H9 (cell line): ENCODE results near the gene TTC1. TPM values are rescaled to one million over a fixed set of nuclear protein-coding genes. Genes with fewer than 3 reads are reported as not detected.
"Not testable (repeated sequence)": the region's sequence is repeated elsewhere in the genome, so short reads cannot be mapped to it uniquely, and the experiment has no call there.

Source experiments
- DNase-seq: peaks from one replicate; pipeline ENCODE4 v3.0.0-alpha.2; 2017
- H2AFZ ChIP-seq: one replicate; pipeline ENCODE4 v1.6.1; 2013; ENCODE audit warnings: mild to moderate bottlenecking, low read length, control low read depth, moderate library complexity
- H2AK5ac ChIP-seq: 2 replicates; pipeline ENCODE4 v1.6.1; 2013; ENCODE audit warnings: low read length, control low read depth, mixed read lengths; ENCODE audit not compliant: insufficient read length
- H2BK120ac ChIP-seq: one replicate; pipeline ENCODE4 v1.6.1; 2013; ENCODE audit warnings: low read depth, mild to moderate bottlenecking, low read length, control low read depth, inconsistent platforms; ENCODE audit not compliant: poor library complexity, severe bottlenecking
- H2BK12ac ChIP-seq: 2 replicates; pipeline ENCODE4 v1.6.1; 2013; ENCODE audit warnings: low read length, control low read depth, mixed read lengths, low read depth; ENCODE audit not compliant: insufficient read length
- H2BK15ac ChIP-seq: 2 replicates; pipeline ENCODE4 v1.6.1; 2013; ENCODE audit warnings: low read depth, low read length, control low read depth
- H2BK20ac ChIP-seq: one replicate; pipeline ENCODE4 v1.6.1; 2013; ENCODE audit warnings: low read depth, mild to moderate bottlenecking, low read length, control low read depth, inconsistent platforms; ENCODE audit not compliant: poor library complexity, severe bottlenecking
- H2BK5ac ChIP-seq: 2 replicates; pipeline ENCODE4 v1.6.1; 2013; ENCODE audit warnings: low read length, control low read depth, mixed read lengths; ENCODE audit not compliant: insufficient read length
- H3K14ac ChIP-seq: 2 replicates; pipeline ENCODE4 v1.6.1; 2013; ENCODE audit warnings: low read length, control low read depth; ENCODE audit not compliant: insufficient read depth
- H3K18ac ChIP-seq: 2 replicates; pipeline ENCODE4 v1.6.1; 2013; ENCODE audit warnings: low read depth, mild to moderate bottlenecking, mixed read lengths, low read length, control low read depth; ENCODE audit not compliant: insufficient read length
- H3K23ac ChIP-seq: 2 replicates; pipeline ENCODE4 v1.6.1; 2013; ENCODE audit warnings: low read length, control low read depth, mixed read lengths, low read depth; ENCODE audit not compliant: insufficient read length
- H3K23me2 ChIP-seq: 2 replicates; pipeline ENCODE4 v1.6.1; 2013; ENCODE audit warnings: low read depth, mild to moderate bottlenecking, mixed read lengths, low read length, control low read depth; ENCODE audit not compliant: insufficient read length, poor library complexity, severe bottlenecking
- H3K27ac ChIP-seq: 2 replicates; pipeline ENCODE4 v1.5.1; 2013; ENCODE audit warnings: low read length, control low read depth, mixed read lengths, low read depth; ENCODE audit not compliant: insufficient read length
- H3K27me3 ChIP-seq: 2 replicates; pipeline ENCODE4 v1.6.1; 2013; ENCODE audit warnings: low read length, control low read depth, inconsistent platforms; ENCODE audit not compliant: insufficient read depth
- H3K4ac ChIP-seq: 2 replicates; pipeline ENCODE4 v1.6.1; 2013; ENCODE audit warnings: low read depth, mild to moderate bottlenecking, control low read depth, inconsistent platforms, low read length, moderate library complexity
- H3K4me1 ChIP-seq: 2 replicates; pipeline ENCODE4 v1.6.1; 2013; ENCODE audit warnings: low read length, control low read depth, inconsistent platforms; ENCODE audit not compliant: insufficient read depth
- H3K4me2 ChIP-seq: 2 replicates; pipeline ENCODE4 v1.6.1; 2013; ENCODE audit warnings: low read length, control low read depth, mixed read lengths; ENCODE audit not compliant: insufficient read length, insufficient read depth
- H3K56ac ChIP-seq: 2 replicates; pipeline ENCODE4 v1.6.1; 2013; ENCODE audit warnings: low read depth, mild to moderate bottlenecking, mixed read lengths, low read length, control low read depth; ENCODE audit not compliant: insufficient read length
- H3K79me1 ChIP-seq: 2 replicates; pipeline ENCODE4 v1.6.1; 2013; ENCODE audit warnings: low read depth, mild to moderate bottlenecking, moderate library complexity, low read length, control low read depth, inconsistent platforms; ENCODE audit not compliant: insufficient read depth, poor library complexity, severe bottlenecking
- H3K79me2 ChIP-seq: 2 replicates; pipeline ENCODE4 v1.6.1; 2013; ENCODE audit warnings: low read length, control low read depth, inconsistent platforms; ENCODE audit not compliant: insufficient read depth
- H3K9ac ChIP-seq: 2 replicates; pipeline ENCODE4 v1.6.1; 2013; ENCODE audit warnings: low read length, control low read depth, mixed read lengths; ENCODE audit not compliant: insufficient read length; ENCODE audit errors: extremely low read depth
- H3K9me3 ChIP-seq: one replicate; pipeline ENCODE4 v1.6.1; 2013; ENCODE audit warnings: low read depth, low read length, inconsistent platforms; ENCODE audit not compliant: control insufficient read depth
- H3T11ph ChIP-seq: one replicate; pipeline ENCODE4 v1.6.1; 2013; ENCODE audit warnings: mild to moderate bottlenecking, low read length, control low read depth, inconsistent platforms
- H4K20me1 ChIP-seq: one replicate; pipeline ENCODE4 v1.6.1; 2013; ENCODE audit not compliant: control insufficient read depth, insufficient read length, insufficient read depth
- H4K5ac ChIP-seq: 2 replicates; pipeline ENCODE4 v1.6.1; 2013; ENCODE audit warnings: low read depth, mild to moderate bottlenecking, mixed read lengths, low read length, control low read depth; ENCODE audit not compliant: insufficient read length
- H4K8ac ChIP-seq: replicated peaks from 2 replicates; pipeline ENCODE4 v1.6.1; 2013; ENCODE audit warnings: low read length, control low read depth, mixed read lengths, low read depth; ENCODE audit not compliant: insufficient read length
- H4K91ac ChIP-seq: 2 replicates; pipeline ENCODE4 v1.6.1; 2013; ENCODE audit warnings: low read depth, mild to moderate bottlenecking, moderate library complexity, mixed read lengths, low read length, control low read depth; ENCODE audit not compliant: insufficient read length
- H3K27ac Mint-ChIP-seq, 3 experiments: 2 replicates in 2 of 3; 3 replicates in 1 of 3; pipeline ENCODE4 v1.8.0; 2020 to 2021; ENCODE audit warnings: mixed read lengths in 3 of 3, mild to moderate bottlenecking in 1 of 3, moderate library complexity in 1 of 3
- H3K27me3 Mint-ChIP-seq: 2 replicates; pipeline ENCODE4 v1.8.0; 2021; ENCODE audit warnings: low read depth, mild to moderate bottlenecking, moderate library complexity, mixed read lengths
- H3K36me3 Mint-ChIP-seq, 3 experiments: 2 replicates in 2 of 3; 3 replicates in 1 of 3; pipeline ENCODE4 v1.8.0; 2020 to 2021; ENCODE audit warnings: low read depth in 3 of 3, mixed read lengths in 3 of 3; ENCODE audit not compliant: insufficient read depth in 1 of 3
- H3K4me1 Mint-ChIP-seq, 2 experiments: 2 replicates each; pipeline ENCODE4 v1.8.0; 2020; ENCODE audit warnings: mixed read lengths in 2 of 2
- H3K4me3 Mint-ChIP-seq, 2 experiments: 2 replicates in 1 of 2; 3 replicates in 1 of 2; pipeline ENCODE4 v1.8.0; 2020 to 2021; ENCODE audit warnings: mild to moderate bottlenecking in 2 of 2, mixed read lengths in 2 of 2, moderate library complexity in 1 of 2
- H3K9me3 Mint-ChIP-seq, 2 experiments: 2 replicates in 1 of 2; 3 replicates in 1 of 2; pipeline ENCODE4 v1.8.0; 2020; ENCODE audit warnings: mild to moderate bottlenecking in 2 of 2, mixed read lengths in 2 of 2, moderate library complexity in 1 of 2
- WGBS: extraction: QIAGEN DNeasy Blood & Tissue Kit; methylation state at CpG from one replicate; pipeline ENCODE4 v1.1.7; 2013; ENCODE audit warnings: missing lambda C conversion rate, low lambda C conversion rate, mixed read lengths; ENCODE audit not compliant: insufficient read length; ENCODE audit errors: extremely low coverage; 5-methylcytosine and 5-hydroxymethylcytosine counted together
- total RNA-seq: library from RNA; stranded (reverse); gene quantifications from 2 replicates; pipeline ENCODE4 v1.2.1, GENCODE V29; 2021
- TF ChIP-seq, protein P1 (sequence below): fragments of 200-600 bp; sonication (generic); conservative IDR thresholded peaks from 3 replicates; pipeline ENCODE4 v1.8.0; 2021; ENCODE audit warnings: antibody characterized with exemption, mild to moderate bottlenecking

TTC1 gene
- total RNA-seq, 1 experiment from 2014 or later, result 62.6 TPM

DNA sequence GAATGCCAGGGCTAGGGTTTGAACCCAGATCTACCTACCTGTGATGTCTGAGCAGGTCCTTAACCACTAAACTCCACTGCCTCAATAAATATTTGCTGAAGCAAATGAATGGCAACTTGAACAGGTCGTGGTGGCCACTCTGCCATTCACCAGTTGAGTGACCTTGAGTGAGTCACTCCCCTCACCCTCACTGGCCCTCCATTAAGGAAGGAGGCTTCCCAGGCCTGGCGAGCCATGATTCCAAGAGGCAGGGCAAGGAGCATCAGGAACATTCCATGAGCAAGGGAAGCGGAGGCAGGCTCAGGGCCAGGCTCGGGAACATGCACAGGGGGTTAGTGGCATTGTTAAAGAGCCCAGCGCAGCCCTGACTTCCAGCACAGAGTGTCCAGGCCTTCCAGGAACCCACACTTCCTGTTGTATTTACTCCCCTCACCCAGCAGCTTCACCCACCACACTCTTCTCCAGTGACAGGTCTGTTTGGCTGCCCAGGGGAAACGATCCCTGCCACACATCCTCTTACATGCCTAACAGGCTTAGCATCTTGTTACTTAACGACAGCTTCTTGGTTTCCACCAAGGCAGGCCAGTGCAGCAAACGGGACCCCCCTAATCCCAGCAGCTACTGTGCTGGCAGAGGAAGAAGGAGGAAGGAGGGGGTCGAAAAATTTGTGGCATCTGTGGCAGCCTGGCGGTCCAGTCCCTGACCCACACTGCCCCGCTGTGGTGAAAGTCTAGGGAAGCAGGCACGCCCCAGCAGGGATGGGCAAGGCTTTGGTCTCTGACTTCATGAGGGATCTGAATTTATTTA is 43.7 kb upstream of the TTC1 start:
- H3K9ac ChIP-seq, result no peak overlapping the region
- Mint-ChIP-seq H3K9me3 (no peaks in the 10 kb centered on the region), H3K4me3 (peak overlapping the region in 1 of 2 experiments; percentile 7; a peak in 2 of 5 replicates), H3K36me3 (no peaks in the 10 kb centered on the region), H3K27me3 (peaks cover 28% of the 10 kb centered on the region), H3K27ac (no peak overlapping the region), H3K4me1 (peaks cover 0 to 3% of the 10 kb centered on the region in 2 experiments; a peak in 1 of 4 replicates)
- no peak overlapping the region for H3K4ac ChIP-seq
- no CpG with 5 or more reads among the region's 12 CpGs for WGBS
- no peak overlapping the region for H4K91ac ChIP-seq
- no peak overlapping the region for H4K8ac ChIP-seq
- TF ChIP-seq, protein P1, sequence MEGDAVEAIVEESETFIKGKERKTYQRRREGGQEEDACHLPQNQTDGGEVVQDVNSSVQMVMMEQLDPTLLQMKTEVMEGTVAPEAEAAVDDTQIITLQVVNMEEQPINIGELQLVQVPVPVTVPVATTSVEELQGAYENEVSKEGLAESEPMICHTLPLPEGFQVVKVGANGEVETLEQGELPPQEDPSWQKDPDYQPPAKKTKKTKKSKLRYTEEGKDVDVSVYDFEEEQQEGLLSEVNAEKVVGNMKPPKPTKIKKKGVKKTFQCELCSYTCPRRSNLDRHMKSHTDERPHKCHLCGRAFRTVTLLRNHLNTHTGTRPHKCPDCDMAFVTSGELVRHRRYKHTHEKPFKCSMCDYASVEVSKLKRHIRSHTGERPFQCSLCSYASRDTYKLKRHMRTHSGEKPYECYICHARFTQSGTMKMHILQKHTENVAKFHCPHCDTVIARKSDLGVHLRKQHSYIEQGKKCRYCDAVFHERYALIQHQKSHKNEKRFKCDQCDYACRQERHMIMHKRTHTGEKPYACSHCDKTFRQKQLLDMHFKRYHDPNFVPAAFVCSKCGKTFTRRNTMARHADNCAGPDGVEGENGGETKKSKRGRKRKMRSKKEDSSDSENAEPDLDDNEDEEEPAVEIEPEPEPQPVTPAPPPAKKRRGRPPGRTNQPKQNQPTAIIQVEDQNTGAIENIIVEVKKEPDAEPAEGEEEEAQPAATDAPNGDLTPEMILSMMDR, result peak; percentile 81
- no peak overlapping the region for H2BK120ac ChIP-seq
- H3K14ac ChIP-seq, result no peak overlapping the region
- H3K4me1 ChIP-seq, result no peaks in the 10 kb centered on the region
- no peaks in the 10 kb centered on the region for H3K9me3 ChIP-seq
- peak; percentile 80 for DNase-seq
- H3K27me3 ChIP-seq, result no peaks in the 10 kb centered on the region; the same call in none of the 2 replicates
- no peak overlapping the region for H3K23ac ChIP-seq
- no peak overlapping the region for H3K56ac ChIP-seq
- no peak overlapping the region for H2BK12ac ChIP-seq
- H3K79me2 ChIP-seq, result no peaks in the 10 kb centered on the region
- H2BK20ac ChIP-seq, result no peak overlapping the region
- H3K27ac ChIP-seq, result no peak overlapping the region
- H3K4me2 ChIP-seq, result no peak overlapping the region
- no peaks in the 10 kb centered on the region for H3K79me1 ChIP-seq
- H2AFZ ChIP-seq, result no peak overlapping the region
- no peak overlapping the region for H3T11ph ChIP-seq
- no peaks in the 10 kb centered on the region for H3K23me2 ChIP-seq
- no peak overlapping the region for H3K18ac ChIP-seq
- H2BK5ac ChIP-seq, result no peak overlapping the region
- no peak overlapping the region for H4K5ac ChIP-seq
- H2AK5ac ChIP-seq, result no peak overlapping the region
- H4K20me1 ChIP-seq, result no peaks in the 10 kb centered on the region
- H2BK15ac ChIP-seq, result no peak overlapping the region

DNA sequence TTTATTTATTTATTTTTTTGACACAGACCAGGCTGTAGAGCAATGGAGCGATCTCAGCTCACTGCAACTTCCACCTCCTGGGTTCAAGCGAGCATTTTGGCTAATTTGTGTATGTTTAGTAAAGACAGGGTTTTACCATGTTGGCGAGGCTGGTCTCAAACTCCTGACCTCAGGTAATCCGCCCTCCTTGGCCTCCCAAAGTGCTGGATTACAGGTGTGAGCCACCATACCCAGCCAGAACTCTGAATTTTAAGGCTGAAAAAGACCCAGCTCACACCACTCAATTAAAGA is 43.2 kb upstream of the TTC1 start:
- H3K14ac ChIP-seq, H2BK12ac ChIP-seq, H4K20me1 ChIP-seq, H3K4me3 Mint-ChIP-seq, H3K4ac ChIP-seq, H2AFZ ChIP-seq, H3K4me2 ChIP-seq, H2BK15ac ChIP-seq, H3K18ac ChIP-seq, H3K9me3 Mint-ChIP-seq, H4K8ac ChIP-seq, H3K79me1 ChIP-seq, H3K36me3 Mint-ChIP-seq, H3T11ph ChIP-seq, H3K9ac ChIP-seq, H4K5ac ChIP-seq, H3K27me3 ChIP-seq, H3K27ac ChIP-seq, H3K23me2 ChIP-seq, H2AK5ac ChIP-seq, H2BK5ac ChIP-seq, H3K56ac ChIP-seq, H3K23ac ChIP-seq, H3K4me1 Mint-ChIP-seq, H3K79me2 ChIP-seq, H3K27ac Mint-ChIP-seq, H2BK20ac ChIP-seq, DNase-seq, H3K9me3 ChIP-seq, H4K91ac ChIP-seq, H3K4me1 ChIP-seq, H2BK120ac ChIP-seq: not testable (repeated sequence)
- no CpG with 5 or more reads among the region's 4 CpGs for WGBS
- H3K27me3 Mint-ChIP-seq, result peaks cover 33% of the 10 kb centered on the region
